Small intestine (tissue), 7 donors: ENCODE results near the gene SYNE1. TPM values are rescaled to one million over a fixed set of nuclear protein-coding genes. Genes with fewer than 3 reads are reported as not detected.

ENCODE experiments used
- DNase-seq, 2 donors: peaks; one replicate each; pipeline versions ENCODE4 v3.0.0 to v3.0.0-alpha.2; 2013
- FAIRE-seq: peaks from 2 replicates; lab custom pipeline; 2012; peaks lifted over from hg19 to GRCh38; lab: Jason Lieb, UNC
- H3K27ac ChIP-seq, 3 donors: one replicate each; pipeline ENCODE4 v1.5.1; 2013; ENCODE audit warnings: low read length in 2 of 3, mild to moderate bottlenecking in 2 of 3, control low read depth in 1 of 3, inconsistent platforms in 1 of 3, low read depth in 1 of 3, moderate library complexity in 1 of 3
- H3K27me3 ChIP-seq, 3 donors: one replicate each; pipeline ENCODE4 v1.6.1; 2013; ENCODE audit warnings: low read length in 3 of 3, inconsistent platforms in 1 of 3; ENCODE audit not compliant: control insufficient read depth in 3 of 3, insufficient read depth in 3 of 3
- H3K36me3 ChIP-seq, 3 donors: one replicate each; pipeline ENCODE4 v1.6.1; 2013; ENCODE audit warnings: low read length in 3 of 3, inconsistent platforms in 1 of 3, low read depth in 1 of 3, mild to moderate bottlenecking in 1 of 3, moderate library complexity in 1 of 3; ENCODE audit not compliant: control insufficient read depth in 3 of 3, insufficient read depth in 2 of 3
- H3K4me1 ChIP-seq, 3 donors: one replicate each; pipeline ENCODE4 v1.6.1; 2013; ENCODE audit warnings: low read length in 2 of 3, inconsistent platforms in 1 of 3, low read depth in 1 of 3, mild to moderate bottlenecking in 1 of 3, moderate library complexity in 1 of 3; ENCODE audit not compliant: control insufficient read depth in 3 of 3, insufficient read depth in 2 of 3
- H3K4me3 ChIP-seq, 3 donors: one replicate each; pipeline ENCODE4 v1.5.1; 2013; ENCODE audit warnings: low read length in 3 of 3, control low read depth in 1 of 3, inconsistent platforms in 1 of 3, low read depth in 1 of 3, mild to moderate bottlenecking in 1 of 3, moderate library complexity in 1 of 3
- H3K9me3 ChIP-seq, 2 donors: one replicate each; pipeline ENCODE4 v1.6.1; 2013; ENCODE audit warnings: low read depth in 1 of 2, low read length in 1 of 2; ENCODE audit not compliant: control insufficient read depth in 2 of 2, insufficient read depth in 1 of 2
- WGBS, 3 donors: extraction: QIAGEN DNeasy Blood & Tissue Kit; methylation state at CpG; one replicate each; pipeline ENCODE4 v1.1.7; 2013; 5-methylcytosine and 5-hydroxymethylcytosine counted together
- polyA plus RNA-seq, 4 donors: library from polyadenylated mRNA; stranded (reverse) in 3 of 4; unstranded in 1 of 4; fragments of 200-250 nt in 3 of 4; fragments of 120-200 nt in 1 of 4; gene quantifications; one replicate each; pipeline versions ENCODE4 v1.2.1 to v1.2.3, GENCODE V29; 2013
- donor health status: healthy with polysubstance abuse.
- donor health status: control.
- donor health status: control.
- donor health status: Bipolar disorder and iron deficiency.
- donor health status: healthy.

The SYNE1 gene
- polyA plus RNA-seq, 4 donors = 4.0 to 18.9 (median 9.1) TPM

DNA sequence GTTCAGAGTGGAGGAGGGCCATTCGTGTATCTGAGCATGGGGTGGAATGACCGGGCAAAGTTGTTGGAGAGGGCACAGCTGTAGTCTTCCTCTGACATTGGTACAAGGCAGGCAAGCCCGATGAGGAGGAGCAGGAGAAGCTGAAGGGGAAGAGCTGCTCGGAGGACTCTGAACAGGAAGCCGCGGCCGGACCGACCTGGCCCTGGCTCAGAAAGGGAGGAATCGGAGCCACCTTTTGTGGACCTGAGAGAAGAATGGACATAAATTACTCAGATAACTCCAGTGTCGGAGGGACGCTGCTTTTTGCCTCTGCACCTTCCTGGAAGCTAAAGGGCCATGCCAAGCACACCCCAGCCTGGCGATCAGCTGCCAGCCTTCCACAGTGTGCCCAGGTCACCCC lies 514.7 kb downstream of the SYNE1 start:
- H3K9me3 ChIP-seq = no peaks in the 10 kb centered on the region
- FAIRE-seq (no peak), DNase-seq (no peak)
- 93 to 94% (median 93%) methylated on average over 12 of the region's 12 CpGs for WGBS, 3 donors
- H3K27me3 ChIP-seq = no peaks in the 10 kb centered on the region
- peaks cover 0 to 11% (median 5%) of the 10 kb centered on the region in 3 donors for H3K36me3 ChIP-seq
- no peaks in the 10 kb centered on the region for H3K4me1 ChIP-seq
- H3K27ac ChIP-seq = no peak overlapping the region
- H3K4me3 ChIP-seq = no peak overlapping the region

DNA sequence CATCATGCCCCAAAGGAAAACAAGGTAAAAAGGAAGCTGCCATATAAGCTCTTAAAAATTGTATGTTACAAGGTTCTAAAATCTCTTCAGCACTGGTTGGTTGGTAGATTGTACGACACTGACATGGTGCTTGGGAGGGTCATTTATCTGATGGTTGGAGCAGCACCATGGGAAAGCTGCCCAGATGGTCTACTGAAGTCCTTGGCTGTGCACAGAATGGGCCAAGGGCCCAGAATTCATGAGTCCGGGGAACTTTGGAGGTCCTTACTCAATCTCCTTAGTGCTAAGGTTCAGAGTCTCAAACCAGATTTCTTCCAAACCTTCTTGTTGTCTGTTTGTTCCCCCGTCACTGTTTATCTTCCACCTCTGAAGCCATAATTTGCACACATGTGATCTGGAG lies 515.3 kb downstream of the SYNE1 start:
- Histone ChIP-seq H3K36me3 (peaks cover 0 to 11% (median 5%) of the 10 kb centered on the region in 3 donors), H3K4me3 (no peak overlapping the region), H3K9me3 (no peaks in the 10 kb centered on the region), H3K27ac (no peak overlapping the region), H3K27me3 (no peaks in the 10 kb centered on the region), H3K4me1 (no peaks in the 10 kb centered on the region)
- WGBS, 3 donors = 59 to 72% (median 66%) methylated on average over 3 of the region's 3 CpGs
- DNase-seq = no peak
- FAIRE-seq = no peak

DNA sequence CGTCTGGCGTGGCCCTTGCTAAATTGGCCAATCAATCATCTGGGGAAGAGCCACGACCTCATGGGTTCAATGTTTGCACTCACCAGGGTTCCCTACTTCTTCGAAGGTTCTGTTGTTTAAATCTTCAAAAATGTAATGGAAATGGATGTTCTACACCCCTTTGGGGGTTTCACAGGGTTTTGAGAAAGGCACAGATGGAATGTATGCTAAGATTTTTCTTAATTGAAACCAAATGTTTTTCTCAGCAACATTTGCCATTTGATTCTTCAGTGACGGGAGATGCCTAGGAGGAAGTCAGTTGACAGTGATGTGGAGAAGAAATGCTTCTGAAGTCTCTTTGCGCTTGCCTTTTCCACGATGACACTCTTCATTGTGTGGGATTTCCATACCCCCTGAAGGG lies 517.3 kb downstream of the SYNE1 start:
- H3K9me3 ChIP-seq = no peaks in the 10 kb centered on the region
- FAIRE-seq = no peak
- H3K4me3 ChIP-seq = no peak overlapping the region
- no peaks in the 10 kb centered on the region for H3K27me3 ChIP-seq
- no peak overlapping the region for H3K27ac ChIP-seq
- WGBS, 3 donors = 68 to 78% (median 76%) methylated on average over 7 of the region's 7 CpGs
- DNase-seq = no peak
- H3K36me3 ChIP-seq = peaks cover 0 to 11% (median 5%) of the 10 kb centered on the region in 3 donors
- H3K4me1 ChIP-seq = no peaks in the 10 kb centered on the region

DNA sequence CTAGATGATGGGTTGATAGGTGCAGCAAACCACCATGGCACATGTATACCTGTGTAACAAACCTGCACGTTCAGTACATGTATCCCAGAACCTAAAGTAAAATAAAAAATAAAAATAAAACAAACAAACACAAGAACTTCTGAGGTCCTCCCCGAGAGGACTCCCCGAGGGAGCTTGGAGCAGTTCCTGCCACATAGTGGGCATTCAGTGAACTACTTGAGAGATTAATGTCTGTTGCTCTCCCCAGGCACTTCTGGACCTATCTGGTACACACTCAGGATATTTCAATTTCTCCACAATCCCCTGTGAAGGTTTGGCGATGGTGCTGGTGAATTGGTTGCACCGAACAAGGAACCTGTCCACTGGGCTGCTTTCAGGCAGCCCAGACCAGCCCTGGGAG lies 518.5 kb downstream of the SYNE1 start:
- 83 to 88% (median 87%) methylated on average over 5 of the region's 5 CpGs for WGBS, 3 donors
- Histone ChIP-seq H3K36me3 (peaks cover 0 to 11% (median 5%) of the 10 kb centered on the region in 3 donors), H3K4me3 (no peak overlapping the region), H3K9me3 (no peaks in the 10 kb centered on the region), H3K4me1 (no peaks in the 10 kb centered on the region), H3K27ac (no peak overlapping the region), H3K27me3 (no peaks in the 10 kb centered on the region)
- FAIRE-seq (no peak), DNase-seq (no peak)

DNA sequence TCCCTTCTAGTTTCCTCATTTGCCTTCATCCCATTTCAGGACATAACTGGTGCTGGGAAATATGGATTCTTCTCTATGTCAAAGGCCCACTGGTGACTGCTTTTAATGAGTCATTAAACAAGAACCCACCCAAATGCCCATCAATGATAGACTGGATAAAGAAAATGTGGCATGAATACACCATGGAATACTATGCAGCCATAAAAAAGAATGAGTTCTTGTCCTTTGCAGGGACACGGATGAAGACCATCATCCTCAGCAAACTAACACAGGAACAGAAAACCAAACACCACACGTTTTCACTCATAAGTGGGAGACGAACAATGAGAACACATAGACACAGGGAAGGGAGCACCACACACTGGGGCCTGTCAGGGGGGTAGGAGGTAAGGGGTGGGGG lies 518.9 kb downstream of the SYNE1 start:
- no peak overlapping the region for H3K27ac ChIP-seq
- H3K4me1 ChIP-seq = no peaks in the 10 kb centered on the region
- no peaks in the 10 kb centered on the region for H3K9me3 ChIP-seq
- H3K36me3 ChIP-seq = peaks cover 0 to 11% (median 5%) of the 10 kb centered on the region in 3 donors
- WGBS, 3 donors = 93 to 94% (median 93%) methylated on average over 3 of the region's 3 CpGs
- no peak overlapping the region for H3K4me3 ChIP-seq
- no peak for FAIRE-seq
- no peak for DNase-seq
- H3K27me3 ChIP-seq = no peaks in the 10 kb centered on the region

DNA sequence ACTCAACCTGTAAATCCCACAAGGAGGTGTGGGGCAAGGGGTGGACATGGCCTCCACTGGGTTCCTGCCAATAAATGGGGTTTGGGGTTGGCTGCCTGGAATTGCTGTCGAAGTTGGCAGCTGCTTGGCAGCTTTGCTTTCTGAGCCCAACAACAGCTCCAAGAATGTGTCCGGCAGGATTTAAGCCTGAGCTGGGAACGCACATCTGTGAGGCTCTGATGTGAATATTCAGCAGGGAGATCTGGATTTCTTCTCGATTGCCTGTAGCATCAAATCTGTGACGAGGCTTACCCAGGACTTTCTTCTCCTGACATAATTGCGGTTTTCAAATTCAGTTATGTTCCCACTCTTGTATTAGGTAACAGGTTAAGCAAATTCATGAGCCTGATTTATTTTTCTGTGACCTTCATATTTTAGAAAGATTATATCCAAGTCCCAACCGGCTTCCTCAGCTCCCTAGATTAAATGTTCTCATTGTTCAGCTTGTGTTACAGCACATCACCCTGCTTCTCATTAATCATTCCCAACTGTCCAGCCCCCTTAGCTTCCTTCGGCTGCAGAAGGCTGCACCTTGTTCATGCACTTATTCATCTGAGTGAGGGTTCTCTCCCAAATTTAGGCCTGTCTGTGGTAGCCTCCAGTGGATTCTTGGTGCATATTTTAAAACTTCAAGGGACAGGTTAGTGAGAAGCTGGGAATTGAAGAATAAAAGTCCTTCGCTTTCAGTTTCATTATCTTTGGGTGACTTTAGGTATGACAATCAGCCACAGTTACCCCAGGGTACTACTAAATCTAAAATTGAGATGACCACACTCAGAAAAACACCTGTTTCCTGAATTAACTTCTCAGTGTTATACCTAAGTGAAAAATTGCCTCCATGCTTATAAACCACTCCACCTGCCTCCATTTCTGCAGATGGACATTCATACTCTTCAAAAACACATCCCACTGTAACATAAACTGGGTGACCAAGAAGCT lies 519.7 kb downstream of the SYNE1 start:
- no peak for FAIRE-seq

DNA sequence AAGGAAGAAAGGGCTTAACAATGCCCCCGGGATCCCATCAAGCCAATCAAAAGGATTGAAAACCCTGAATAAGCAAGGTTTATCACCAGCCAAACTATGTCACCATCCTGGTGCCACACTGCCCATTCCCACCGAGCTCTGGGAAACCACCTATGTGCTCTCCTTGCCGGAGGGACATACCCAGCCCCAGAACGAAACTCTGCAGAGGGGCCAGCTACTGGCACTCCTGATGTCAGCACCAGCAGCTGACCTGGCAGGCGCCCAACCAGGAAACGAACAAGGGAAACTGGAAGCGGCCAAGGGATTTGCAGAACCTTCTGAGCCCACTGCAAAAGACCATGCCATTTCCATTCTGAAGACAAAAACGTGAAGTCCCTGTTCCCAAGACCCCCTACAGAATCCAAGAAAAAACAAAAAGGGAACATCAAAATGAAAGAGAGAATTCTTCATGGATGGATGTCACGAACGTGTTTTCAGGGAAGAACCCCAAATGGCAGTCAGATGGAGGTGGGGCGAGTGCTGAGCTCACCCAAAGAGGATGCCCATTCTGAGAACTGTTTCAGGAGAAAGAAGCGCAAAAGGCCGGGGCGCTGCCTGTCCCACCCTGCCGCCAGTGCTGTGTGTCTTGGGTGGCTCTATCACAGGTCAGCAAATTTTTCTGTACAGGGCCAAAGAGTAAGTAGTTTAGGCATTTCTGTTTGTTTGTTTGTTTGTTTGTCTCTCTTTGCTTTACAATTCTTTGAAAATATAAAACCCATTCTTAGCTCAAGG lies 524.5 kb downstream of the SYNE1 start:
- Histone ChIP-seq H3K4me1 (no peaks in the 10 kb centered on the region), H3K4me3 (no peak overlapping the region), H3K27me3 (no peaks in the 10 kb centered on the region), H3K9me3 (no peaks in the 10 kb centered on the region), H3K27ac (no peak overlapping the region), H3K36me3 (no peaks in the 10 kb centered on the region)
- 60 to 76% (median 66%) methylated on average over 15 of the region's 15 CpGs for WGBS, 3 donors
- no peak for DNase-seq
- FAIRE-seq = no peak

More for the DNA sequence above, 519.7 kb downstream of the SYNE1 start:
- DNase-seq = no peak
- no peaks in the 10 kb centered on the region for H3K27me3 ChIP-seq
- H3K4me1 ChIP-seq = no peaks in the 10 kb centered on the region
- WGBS, 3 donors = 74 to 82% (median 78%) methylated on average over 9 of the region's 9 CpGs
- no peak overlapping the region for H3K4me3 ChIP-seq
- H3K27ac ChIP-seq = no peak overlapping the region
- peaks cover 0 to 11% (median 5%) of the 10 kb centered on the region in 3 donors for H3K36me3 ChIP-seq
- no peaks in the 10 kb centered on the region for H3K9me3 ChIP-seq
